Measurements from ENCODE around the gene PLOD3.

Gene PLOD3

GRCh38 chr7:101175664-101176063, 41.7 kb downstream of the PLOD3 start:
- DNase-seq = no peak

GRCh38 chr7:101174322-101174854, 43.0 kb downstream of the PLOD3 start:
- DNase-seq = no peak

GRCh38 chr7:101173752-101174244, 43.6 kb downstream of the PLOD3 start:
- peak; percentile 85 to 89 for DNase-seq

- DNase-seq = peak in 1 of 2 experiments; percentile 51
These were observed 44.3 kb downstream of the PLOD3 start for GRCh38 chr7:101172854-101173751.

GRCh38 chr7:101172005-101172853, 45.2 kb downstream of the PLOD3 start:
- peak in 1 of 2 experiments; percentile 26 for DNase-seq

- peak in 1 of 2 experiments; percentile 25 for DNase-seq
These were observed 45.9 kb downstream of the PLOD3 start for GRCh38 chr7:101171442-101171837.

- DNase-seq = no peak
These were observed 46.6 kb downstream of the PLOD3 start for GRCh38 chr7:101170617-101171441.

- peak; percentile 90 to 92 for DNase-seq
These were observed 47.4 kb downstream of the PLOD3 start for GRCh38 chr7:101169838-101170551.

- peak in 1 of 2 experiments; percentile 20 for DNase-seq
These were observed 48.1 kb downstream of the PLOD3 start for GRCh38 chr7:101169110-101169837.

GRCh38 chr7:101168412-101169049, 48.9 kb downstream of the PLOD3 start:
- peak in 1 of 2 experiments; percentile 35 for DNase-seq

GRCh38 chr7:101167645-101168411, 49.6 kb downstream of the PLOD3 start:
- DNase-seq = no peak

GRCh38 chr7:101166909-101167644, 50.3 kb downstream of the PLOD3 start:
- no peak for DNase-seq

- DNase-seq = no peak
These were observed 50.8 kb downstream of the PLOD3 start for GRCh38 chr7:101166648-101166908.

- DNase-seq = no peak
These were observed 51.3 kb downstream of the PLOD3 start for GRCh38 chr7:101165958-101166647.

GRCh38 chr7:101165075-101165957, 52.1 kb downstream of the PLOD3 start, which contains the start of gene VGF:
Gene VGF (minus strand): TSS chr7:101165569. CDS start chr7:101164843, 726 bp downstream.
- peak; percentile 95 to 96 for DNase-seq

- peak in 1 of 2 experiments; percentile 42 for DNase-seq
These were observed 53.1 kb downstream of the PLOD3 start for GRCh38 chr7:101164071-101164840.
